Astrocyte of the cerebellum (primary cell): ENCODE data around the gene TMEM131.
"Not testable (repeated sequence)": the region's sequence is repeated elsewhere in the genome, so short reads cannot be mapped to it uniquely, and the experiment has no call there.

Source experiments
- DNase-seq: peaks from one replicate; pipeline ENCODE4 v3.0.0-alpha.2; 2011; ENCODE audit warnings: low read depth
- H3K4me3 ChIP-seq: 2 replicates; pipeline ENCODE4 v1.5.1; 2011; ENCODE audit warnings: mild to moderate bottlenecking, low read depth, low read length, moderate library complexity
- CTCF ChIP-seq: IDR thresholded peaks from 2 replicates; pipeline ENCODE4 v1.5.1; 2012; ENCODE audit warnings: low read length, low read depth, moderate library complexity, mild to moderate bottlenecking; ENCODE audit errors: missing control alignments
- in situ Hi-C: cut with HindIII; loops from 2 replicates; pipeline ENCODE4 v1.10.0; 2017; ENCODE audit warnings: low sequenced_read_pairs

The TMEM131 gene

GRCh38 chr2:97901862-97902261 is 93.9 kb downstream of the TMEM131 start:
- no peak for TF ChIP-seq CTCF
- no peak for DNase-seq
- in situ Hi-C loops: no loop called here
- H3K4me3 ChIP-seq: no peak overlapping the region

GRCh38 chr2:97900806-97901205 is 94.9 kb downstream of the TMEM131 start:
- no peak overlapping the region for H3K4me3 ChIP-seq
- TF ChIP-seq CTCF: no peak
- in situ Hi-C loops: no loop called here
- DNase-seq: no peak

- in situ Hi-C loops, H3K4me3 ChIP-seq, DNase-seq: not testable (repeated sequence)
These were observed 102.7 kb downstream of the TMEM131 start for GRCh38 chr2:97893042-97893441.

- in situ Hi-C loops: no loop called here
- TF ChIP-seq CTCF: no peak
- DNase-seq: no peak
- H3K4me3 ChIP-seq: no peak overlapping the region
These were observed 104.1 kb downstream of the TMEM131 start for GRCh38 chr2:97891611-97892010.

- TF ChIP-seq CTCF: no peak
- no peak for DNase-seq
- in situ Hi-C loops: no loop called here
- no peak overlapping the region for H3K4me3 ChIP-seq
These were observed 106.6 kb downstream of the TMEM131 start for GRCh38 chr2:97889156-97889555.

- H3K4me3 ChIP-seq: no peak overlapping the region
- no peak for DNase-seq
- in situ Hi-C loops: no loop called here
- no peak for TF ChIP-seq CTCF
These were observed 109.9 kb downstream of the TMEM131 start for GRCh38 chr2:97885841-97886240.

- no peak overlapping the region for H3K4me3 ChIP-seq
- in situ Hi-C loops: no loop called here
- TF ChIP-seq CTCF: no peak
- DNase-seq: no peak
These were observed 115.4 kb downstream of the TMEM131 start for GRCh38 chr2:97880334-97880733.
